GM12891 (cell line): ENCODE results near the gene LCLAT1.

Source experiments
- PAX5 ChIP-seq: IDR thresholded peaks from 2 replicates; pipeline ENCODE4 v1.6.1; 2011; ENCODE audit warnings: low read length, moderate library complexity, mild to moderate bottlenecking; ENCODE audit not compliant: insufficient read depth, severe bottlenecking
- POLR2A ChIP-seq: IDR thresholded peaks from 2 replicates; pipeline ENCODE4 v1.6.1; 2011; ENCODE audit warnings: low read depth, low read length, control low read depth
- POLR2AphosphoS5 ChIP-seq: IDR thresholded peaks from 2 replicates; pipeline ENCODE4 v1.6.1; 2011; ENCODE audit warnings: low read depth, low read length, control low read depth
- SPI1 ChIP-seq: IDR thresholded peaks from 2 replicates; pipeline ENCODE4 v1.6.1; 2011; ENCODE audit warnings: low read depth, low read length, control low read depth
- TAF1 ChIP-seq: IDR thresholded peaks from 2 replicates; pipeline ENCODE4 v1.6.1; 2011; ENCODE audit warnings: low read depth, low read length, control low read depth

DNA sequence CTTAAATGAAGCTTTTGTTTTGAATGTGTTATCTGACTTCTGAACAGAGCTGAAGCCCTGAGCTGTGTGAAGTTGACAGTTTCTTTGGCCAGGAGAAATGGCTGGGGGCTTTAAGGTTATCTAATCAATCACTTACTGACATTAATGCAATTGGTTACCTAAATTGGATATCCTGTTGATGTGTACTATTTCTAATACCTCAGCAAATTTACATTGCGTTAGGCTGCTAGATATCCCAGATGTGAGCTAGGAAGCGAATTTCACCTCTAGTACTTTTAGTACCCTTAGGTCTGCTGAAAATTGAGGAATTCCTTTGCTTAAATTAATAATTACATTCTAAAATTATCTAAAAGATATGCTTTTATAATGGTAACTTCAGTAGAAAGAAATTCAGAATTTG, 102.0 kb downstream of the LCLAT1 start:
- TF ChIP-seq POLR2A, result no peak
- no peak for TF ChIP-seq SPI1
- no peak for TF ChIP-seq POLR2AphosphoS5
- no peak for TF ChIP-seq TAF1
- TF ChIP-seq PAX5, result no peak
